Progenitor cell of endocrine pancreas (in vitro differentiated cells): Measurements from ENCODE around the gene HOOK1. TPM values are rescaled to one million over a fixed set of nuclear protein-coding genes. Genes with fewer than 3 reads are reported as not detected.

ENCODE experiments used
- DNase-seq: peaks from one replicate; pipeline ENCODE4 v3.0.0; 2021; ENCODE audit warnings: low spot score; ENCODE audit not compliant: unreplicated experiment
- H3K27ac Mint-ChIP-seq: 2 replicates; pipeline ENCODE4 v1.8.0; 2021; ENCODE audit warnings: mild to moderate bottlenecking, moderate library complexity, mixed read lengths
- H3K27me3 Mint-ChIP-seq: 2 replicates; pipeline ENCODE4 v1.8.0; 2021; ENCODE audit warnings: mixed read lengths
- H3K36me3 Mint-ChIP-seq: 2 replicates; pipeline ENCODE4 v1.8.0; 2022; ENCODE audit warnings: mixed read lengths; ENCODE audit not compliant: insufficient read depth
- H3K4me1 Mint-ChIP-seq: 2 replicates; pipeline ENCODE4 v1.8.0; 2021; ENCODE audit warnings: low read depth, mixed read lengths
- H3K4me3 Mint-ChIP-seq: 2 replicates; pipeline ENCODE4 v1.8.0; 2021; ENCODE audit warnings: low read depth, mild to moderate bottlenecking, moderate library complexity, mixed read lengths
- H3K9me3 Mint-ChIP-seq: 2 replicates; pipeline ENCODE4 v1.8.0; 2021; ENCODE audit warnings: low read depth, mixed read lengths
- CTCF ChIP-seq: fragments of 200-600 bp; sonication (generic); IDR thresholded peaks from one replicate; pipeline ENCODE4 v1.5.0; 2021; ENCODE audit warnings: antibody characterized with exemption, mild to moderate bottlenecking; ENCODE audit not compliant: unreplicated experiment
- total RNA-seq: library from RNA; stranded (reverse); gene quantifications from 2 replicates; pipeline ENCODE4 v1.2.1, GENCODE V29; 2021

HOOK1 gene
- total RNA-seq, 1 donor from 2014 or later: 51.2 TPM

GRCh38 chr1:59879574-59879973 lies 64.8 kb downstream of the HOOK1 start:
- Mint-ChIP-seq H3K4me3 (no peak overlapping the region), H3K4me1 (peaks cover 3% of the 10 kb centered on the region), H3K9me3 (peaks cover 4% of the 10 kb centered on the region), H3K27ac (no peak overlapping the region), H3K36me3 (peaks cover 9% of the 10 kb centered on the region), H3K27me3 (no peaks in the 10 kb centered on the region)
- DNase-seq: peak; percentile 60
- TF ChIP-seq CTCF: peak; percentile 71

DNA sequence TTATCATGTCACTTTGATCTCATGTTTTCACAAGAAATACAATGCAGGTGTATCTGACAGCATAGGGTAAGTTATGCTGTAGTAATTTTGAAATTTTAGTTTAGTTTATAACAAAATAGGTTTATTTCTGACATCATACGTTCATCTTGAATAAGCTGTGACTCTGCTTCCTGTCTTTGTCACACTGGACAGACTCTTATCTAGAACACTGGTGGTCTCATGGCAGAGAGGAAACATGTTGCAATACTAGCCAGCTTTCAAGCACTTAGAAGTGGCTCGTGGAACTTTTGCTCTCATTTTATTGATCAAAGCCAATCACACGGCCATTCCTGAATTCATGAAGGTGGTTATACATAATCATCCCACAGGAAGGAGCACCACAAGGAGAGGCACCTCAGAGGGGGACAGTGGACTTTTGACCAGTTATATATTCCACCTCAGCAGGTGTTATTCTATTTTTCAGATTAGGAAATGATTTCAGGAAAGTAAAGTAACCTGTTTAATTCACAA lies 65.3 kb downstream of the HOOK1 start:
- peaks cover 9% of the 10 kb centered on the region for H3K36me3 Mint-ChIP-seq
- no peak for DNase-seq
- H3K9me3 Mint-ChIP-seq: peaks cover 4% of the 10 kb centered on the region
- TF ChIP-seq CTCF: no peak
- no peaks in the 10 kb centered on the region for H3K27me3 Mint-ChIP-seq
- H3K27ac Mint-ChIP-seq: peak overlapping the region; percentile 41
- peaks cover 3% of the 10 kb centered on the region for H3K4me1 Mint-ChIP-seq
- H3K4me3 Mint-ChIP-seq: no peak overlapping the region

GRCh38 chr1:59880735-59881134 lies 66.0 kb downstream of the HOOK1 start:
- no peak for TF ChIP-seq CTCF
- peaks cover 4% of the 10 kb centered on the region for H3K9me3 Mint-ChIP-seq
- no peak for DNase-seq
- H3K4me1 Mint-ChIP-seq: peaks cover 3% of the 10 kb centered on the region
- no peak overlapping the region for H3K4me3 Mint-ChIP-seq
- H3K27ac Mint-ChIP-seq: no peak overlapping the region
- peaks cover 9% of the 10 kb centered on the region for H3K36me3 Mint-ChIP-seq
- no peaks in the 10 kb centered on the region for H3K27me3 Mint-ChIP-seq

GRCh38 chr1:59885160-59885832 lies 70.5 kb downstream of the HOOK1 start:
- Mint-ChIP-seq H3K27ac (no peak overlapping the region), H3K4me3 (no peak overlapping the region), H3K27me3 (no peaks in the 10 kb centered on the region), H3K9me3 (peaks cover 20% of the 10 kb centered on the region), H3K36me3 (peaks cover 4% of the 10 kb centered on the region), H3K4me1 (no peaks in the 10 kb centered on the region)
- no peak for TF ChIP-seq CTCF
- no peak for DNase-seq

- peaks cover 19% of the 10 kb centered on the region for H3K9me3 Mint-ChIP-seq
- DNase-seq: no peak
- H3K4me3 Mint-ChIP-seq: peak overlapping the region; percentile 8
- H3K27me3 Mint-ChIP-seq: no peaks in the 10 kb centered on the region
- no peak for TF ChIP-seq CTCF
- H3K4me1 Mint-ChIP-seq: peaks cover 12% of the 10 kb centered on the region
- H3K36me3 Mint-ChIP-seq: no peaks in the 10 kb centered on the region
- peak overlapping the region; percentile 96 for H3K27ac Mint-ChIP-seq
Measured at GRCh38 chr1:59892841-59893811, 78.4 kb downstream of the HOOK1 start.
